ENCODE data around the gene AMMECR1L. TPM values are rescaled to one million over a fixed set of nuclear protein-coding genes. Genes with fewer than 3 reads are reported as not detected.
"Not testable (repeated sequence)": the region's sequence is repeated elsewhere in the genome, so short reads cannot be mapped to it uniquely, and the experiment has no call there.

AMMECR1L gene
- total RNA-seq, 4 donors from 2014 or later, result 6.6 to 18.3 (median 12.9) TPM

DNA sequence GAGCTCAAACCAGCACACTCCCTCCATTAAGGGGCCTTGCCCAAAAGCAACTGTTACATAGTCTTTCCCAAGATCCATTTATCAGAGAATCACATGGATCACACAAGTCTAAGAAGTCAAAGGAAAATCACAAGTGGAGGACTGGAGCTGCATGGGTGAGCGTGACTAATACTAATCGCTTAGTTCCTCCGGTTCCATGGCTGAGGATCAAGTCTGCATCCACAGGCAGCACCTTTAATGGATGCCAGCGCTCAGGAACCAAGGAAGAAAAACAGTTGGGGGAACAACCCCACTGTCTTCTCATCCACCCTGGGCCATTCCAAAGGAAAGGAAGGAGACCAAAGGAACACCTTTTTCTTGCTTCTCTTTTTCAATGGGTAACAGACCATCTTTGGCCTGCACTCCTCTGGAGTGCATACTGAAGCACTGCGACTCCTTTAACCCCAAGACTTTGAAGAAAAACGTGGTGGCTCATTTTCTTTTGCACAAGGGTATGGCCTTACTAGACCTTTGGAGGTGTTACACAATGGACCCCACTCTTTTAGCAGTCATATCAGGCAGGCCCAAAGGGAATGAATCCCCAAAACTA is 65.6 kb downstream of the AMMECR1L start:
- no peaks in the 10 kb centered on the region for H3K27me3 ChIP-seq
- intact Hi-C loops (cut with DNase I; ENCODE audit: low total_unique reads) (no loop called here), in situ Hi-C loops (cut with MboI; ENCODE audit: low pct_ligation_motif_present in 1 of 4, low pct_unique_long_range_greater_than_20kb in 1 of 4, low sequenced_read_pairs in 3 of 4) (no loop called here)
- TF ChIP-seq POLR2A (IDR thresholded peaks at IDR 0.05) (no peak), EP300 (IDR thresholded peaks at IDR 0.05; ENCODE audit: low read depth) (no peak), POLR2AphosphoS5 (IDR thresholded peaks at IDR 0.05) (no peak)
- TF ChIP-seq, protein P1, sequence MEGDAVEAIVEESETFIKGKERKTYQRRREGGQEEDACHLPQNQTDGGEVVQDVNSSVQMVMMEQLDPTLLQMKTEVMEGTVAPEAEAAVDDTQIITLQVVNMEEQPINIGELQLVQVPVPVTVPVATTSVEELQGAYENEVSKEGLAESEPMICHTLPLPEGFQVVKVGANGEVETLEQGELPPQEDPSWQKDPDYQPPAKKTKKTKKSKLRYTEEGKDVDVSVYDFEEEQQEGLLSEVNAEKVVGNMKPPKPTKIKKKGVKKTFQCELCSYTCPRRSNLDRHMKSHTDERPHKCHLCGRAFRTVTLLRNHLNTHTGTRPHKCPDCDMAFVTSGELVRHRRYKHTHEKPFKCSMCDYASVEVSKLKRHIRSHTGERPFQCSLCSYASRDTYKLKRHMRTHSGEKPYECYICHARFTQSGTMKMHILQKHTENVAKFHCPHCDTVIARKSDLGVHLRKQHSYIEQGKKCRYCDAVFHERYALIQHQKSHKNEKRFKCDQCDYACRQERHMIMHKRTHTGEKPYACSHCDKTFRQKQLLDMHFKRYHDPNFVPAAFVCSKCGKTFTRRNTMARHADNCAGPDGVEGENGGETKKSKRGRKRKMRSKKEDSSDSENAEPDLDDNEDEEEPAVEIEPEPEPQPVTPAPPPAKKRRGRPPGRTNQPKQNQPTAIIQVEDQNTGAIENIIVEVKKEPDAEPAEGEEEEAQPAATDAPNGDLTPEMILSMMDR (IDR thresholded peaks at IDR 0.05), result no peak
- no peak for DNase-seq
- H3K4me3 ChIP-seq, result no peak overlapping the region
- 77 to 83% methylated on average over 5 to 6 of the region's 6 CpGs for WGBS, 2 donors (ENCODE audit: low coverage in 1 of 2)
- no peak overlapping the region for H3K27ac ChIP-seq
- peaks cover 16 to 22% of the 10 kb centered on the region in 2 donors for H3K9me3 ChIP-seq
- H3K36me3 ChIP-seq, result no peaks in the 10 kb centered on the region
- H3K4me1 ChIP-seq, result no peaks in the 10 kb centered on the region

DNA sequence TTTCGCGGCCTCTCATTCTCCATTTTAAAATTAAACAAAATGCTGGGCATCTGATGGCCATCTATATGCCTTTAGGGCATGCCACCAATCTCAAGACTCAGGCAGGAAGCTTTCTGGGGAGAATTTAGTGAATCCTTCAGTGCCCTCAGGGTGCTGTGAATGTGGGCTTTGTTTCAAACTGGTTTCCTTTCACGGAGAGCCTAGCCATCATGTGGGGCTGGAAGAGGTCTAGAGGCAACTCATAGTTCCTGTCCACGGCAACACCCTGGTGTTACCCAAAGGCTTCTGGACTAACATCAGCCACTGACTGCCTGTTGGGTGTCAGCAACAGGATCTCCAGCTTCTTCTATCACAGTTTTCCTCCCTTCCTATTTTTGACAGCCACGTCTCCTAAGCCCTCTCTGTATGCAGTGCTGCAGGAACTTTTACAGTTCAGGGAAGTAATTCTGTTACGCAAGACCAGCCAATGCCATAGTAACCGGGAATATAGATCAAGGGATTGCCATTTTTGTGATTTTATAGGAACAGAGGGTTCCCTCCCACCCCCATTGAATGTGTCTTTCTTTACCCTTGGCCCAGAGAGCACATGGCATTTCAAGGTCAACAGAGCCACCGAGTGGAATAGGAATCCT is 66.8 kb downstream of the AMMECR1L start:
- intact Hi-C loops (cut with DNase I; ENCODE audit: low total_unique reads) (no loop called here), in situ Hi-C loops (cut with MboI; ENCODE audit: low pct_ligation_motif_present in 1 of 4, low pct_unique_long_range_greater_than_20kb in 1 of 4, low sequenced_read_pairs in 3 of 4) (no loop called here)
- H3K4me3 ChIP-seq, result no peak overlapping the region
- H3K27me3 ChIP-seq, result no peaks in the 10 kb centered on the region
- WGBS, 2 donors (ENCODE audit: low coverage in 1 of 2), result 79 to 82% methylated on average over 6 to 8 of the region's 8 CpGs
- DNase-seq, result no peak
- H3K4me1 ChIP-seq, result no peaks in the 10 kb centered on the region
- TF ChIP-seq, protein P1 (IDR thresholded peaks at IDR 0.05), result no peak
- no peak for TF ChIP-seq POLR2AphosphoS5 (IDR thresholded peaks at IDR 0.05)
- no peak for TF ChIP-seq POLR2A (IDR thresholded peaks at IDR 0.05)
- TF ChIP-seq EP300 (IDR thresholded peaks at IDR 0.05; ENCODE audit: low read depth), result no peak
- H3K36me3 ChIP-seq, result no peaks in the 10 kb centered on the region
- H3K27ac ChIP-seq, result no peak overlapping the region
- peaks cover 16 to 22% of the 10 kb centered on the region in 2 donors for H3K9me3 ChIP-seq

DNA sequence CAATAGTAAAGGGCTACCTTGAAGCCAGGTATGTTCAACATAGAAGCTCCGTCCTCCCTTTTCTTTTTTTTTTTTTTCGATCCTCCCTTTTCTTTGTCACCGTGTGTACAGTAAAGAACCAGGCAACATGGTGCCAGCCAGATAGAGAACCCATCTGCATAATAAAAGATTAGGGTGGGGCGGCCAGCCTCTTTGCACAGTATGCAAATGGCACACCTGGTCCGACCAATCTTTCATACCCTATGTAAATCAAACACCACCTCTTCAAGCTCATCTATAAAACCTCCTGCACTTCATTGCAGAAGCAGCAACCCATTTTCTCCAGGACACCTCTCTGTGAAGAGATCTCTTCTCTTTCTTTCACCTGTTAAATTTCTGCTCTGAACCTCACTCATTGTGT is 67.5 kb downstream of the AMMECR1L start:
- Histone ChIP-seq H3K9me3 (peaks cover 16 to 22% of the 10 kb centered on the region in 2 donors), H3K36me3 (no peaks in the 10 kb centered on the region), H3K4me1 (no peaks in the 10 kb centered on the region), H3K27ac (no peak overlapping the region), H3K27me3 (no peaks in the 10 kb centered on the region), H3K4me3 (no peak overlapping the region)
- intact Hi-C loops (cut with DNase I; ENCODE audit: low total_unique reads) (no loop called here), in situ Hi-C loops (cut with MboI; ENCODE audit: low pct_ligation_motif_present in 1 of 4, low pct_unique_long_range_greater_than_20kb in 1 of 4, low sequenced_read_pairs in 3 of 4) (no loop called here)
- WGBS, 2 donors (ENCODE audit: low coverage in 1 of 2), result 70 to 86% methylated on average over 2 to 5 of the region's 5 CpGs
- DNase-seq, result no peak
- TF ChIP-seq EP300 (IDR thresholded peaks at IDR 0.05; ENCODE audit: low read depth) (no peak), POLR2AphosphoS5 (IDR thresholded peaks at IDR 0.05) (no peak), POLR2A (IDR thresholded peaks at IDR 0.05) (no peak)
- TF ChIP-seq, protein P1 (IDR thresholded peaks at IDR 0.05), result no peak

DNA sequence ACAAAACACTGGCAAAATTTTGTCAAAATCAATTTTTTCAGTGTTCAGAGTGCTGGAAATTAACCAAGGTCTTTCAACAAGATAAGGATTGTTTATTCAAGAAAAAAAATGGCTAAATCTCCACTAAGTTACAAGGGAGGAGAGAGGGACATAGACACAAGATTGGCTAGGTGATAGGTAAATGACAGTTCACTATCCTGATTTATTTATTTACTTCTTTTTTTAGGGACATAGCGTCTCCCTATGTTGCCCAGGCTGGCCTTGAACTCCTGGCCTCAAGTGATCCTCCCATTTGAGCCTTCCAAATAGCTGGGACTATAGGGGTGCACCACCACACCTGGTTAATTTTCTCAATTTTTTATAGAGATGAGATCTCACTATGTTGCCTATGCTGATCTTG is 71.1 kb downstream of the AMMECR1L start:
- no peak for TF ChIP-seq POLR2A (IDR thresholded peaks at IDR 0.05)
- TF ChIP-seq POLR2AphosphoS5 (IDR thresholded peaks at IDR 0.05), result no peak
- no peak for TF ChIP-seq EP300 (IDR thresholded peaks at IDR 0.05; ENCODE audit: low read depth)
- TF ChIP-seq, protein P1 (IDR thresholded peaks at IDR 0.05), result no peak
- intact Hi-C loops (cut with DNase I; ENCODE audit: low total_unique reads), result no loop called here
- DNase-seq, result no peak
- in situ Hi-C loops (cut with MboI; ENCODE audit: low pct_ligation_motif_present in 1 of 4, low pct_unique_long_range_greater_than_20kb in 1 of 4, low sequenced_read_pairs in 3 of 4), result no loop called here
- WGBS, 2 donors (ENCODE audit: low coverage in 1 of 2), result 84 to 100% methylated on average over 1 of the region's 1 CpG
- Histone ChIP-seq H3K9me3 (peaks cover under 1 to 7% of the 10 kb centered on the region in 2 donors), H3K36me3 (no peaks in the 10 kb centered on the region), H3K4me3 (no peak overlapping the region), H3K4me1 (peaks cover under 1 to 8% (median 3%) of the 10 kb centered on the region in 4 donors), H3K27ac (no peak overlapping the region), H3K27me3 (no peaks in the 10 kb centered on the region)

DNA sequence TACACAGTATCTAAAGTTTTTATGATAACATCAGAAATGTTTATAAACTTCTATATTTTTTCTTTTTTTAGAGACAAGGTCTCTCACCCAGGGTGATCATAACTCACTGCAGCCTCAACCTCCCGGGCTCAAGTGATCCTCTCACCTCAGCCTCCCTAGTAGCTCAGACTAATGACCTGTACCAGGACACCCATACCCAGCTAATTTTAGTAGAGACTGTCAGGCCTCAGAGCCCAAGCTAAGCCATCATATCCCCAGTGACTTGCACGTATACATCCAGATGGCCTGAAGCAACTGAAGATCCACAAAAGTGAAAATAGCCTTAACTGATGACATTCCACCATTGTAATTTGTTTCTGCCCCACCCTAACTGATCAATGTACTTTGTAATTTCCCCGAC is 73.3 kb downstream of the AMMECR1L start:
- H3K4me3 ChIP-seq; H3K36me3 ChIP-seq; in situ Hi-C loops (cut with MboI; ENCODE audit: low pct_ligation_motif_present in 1 of 4, low pct_unique_long_range_greater_than_20kb in 1 of 4, low sequenced_read_pairs in 3 of 4); DNase-seq; H3K9me3 ChIP-seq; H3K27me3 ChIP-seq; H3K27ac ChIP-seq; intact Hi-C loops (cut with DNase I; ENCODE audit: low total_unique reads): not testable (repeated sequence)
- peaks cover 3 to 25% (median 23%) of the 10 kb centered on the region in 4 donors for H3K4me1 ChIP-seq
- 92 to 100% methylated on average over 1 to 3 of the region's 3 CpGs for WGBS, 2 donors (ENCODE audit: low coverage in 1 of 2)
